ENCODE measurements around the gene LDAH.
A peak's percentile ranks its signal among the peaks of the same experiment; 100 is the strongest.

LDAH gene

GRCh38 chr2:20635675-20636584 lies 187.0 kb downstream of the LDAH start:
- DNase-seq (ENCODE audit: low read depth): peak; percentile 75

- DNase-seq (ENCODE audit: low read depth): no peak
These were observed 187.8 kb downstream of the LDAH start for GRCh38 chr2:20635113-20635510.

- DNase-seq (ENCODE audit: low read depth): peak; percentile 27
These were observed 188.3 kb downstream of the LDAH start for GRCh38 chr2:20634507-20635112.
